GM21723 (cell line): Measurements from ENCODE around the gene C11orf97.
"Not testable (repeated sequence)": the region's sequence is repeated elsewhere in the genome, so short reads cannot be mapped to it uniquely, and the experiment has no call there.

Source experiments
- ATAC-seq: cut with Tn5 transposase; IDR thresholded peaks from one replicate; pipeline ENCODE4 v1.9.1; 2021; ENCODE audit warnings: mild to moderate bottlenecking, moderate library complexity; ENCODE audit not compliant: unreplicated experiment

Gene C11orf97, protein sequence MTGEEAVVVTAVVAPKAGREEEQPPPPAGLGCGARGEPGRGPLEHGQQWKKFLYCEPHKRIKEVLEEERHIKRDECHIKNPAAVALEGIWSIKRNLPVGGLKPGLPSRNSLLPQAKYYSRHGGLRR

GRCh38 chr11:94511932-94512781, at the start of gene C11orf97:
TSS of gene C11orf97 (plus strand) at chr11:94512461. CDS start at chr11:94512529, 68 bp downstream.
- ATAC-seq = peak; percentile 74

DNA sequence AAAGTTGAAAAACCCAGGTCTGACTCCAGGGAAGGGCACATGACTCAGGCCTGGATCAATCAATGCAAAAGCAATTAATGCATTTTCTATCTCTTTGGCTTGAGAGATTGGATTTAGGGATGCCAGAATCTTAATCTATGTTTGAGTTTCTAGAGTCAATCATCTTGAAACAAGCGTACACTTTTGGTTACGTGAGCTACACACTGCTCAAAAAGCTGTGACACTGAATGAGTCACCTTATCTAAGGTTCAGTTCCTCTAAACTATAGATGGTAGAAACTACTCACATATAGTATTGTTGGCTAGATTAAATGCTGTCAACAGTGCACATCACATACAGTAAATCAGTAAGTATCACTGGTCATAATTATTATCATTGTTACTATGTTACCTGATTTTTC, 42.8 kb upstream of the C11orf97 start:
- peak; percentile 84 for ATAC-seq

GRCh38 chr11:94472916-94473799, 39.1 kb upstream of the C11orf97 start:
- ATAC-seq = peak; percentile 85

DNA sequence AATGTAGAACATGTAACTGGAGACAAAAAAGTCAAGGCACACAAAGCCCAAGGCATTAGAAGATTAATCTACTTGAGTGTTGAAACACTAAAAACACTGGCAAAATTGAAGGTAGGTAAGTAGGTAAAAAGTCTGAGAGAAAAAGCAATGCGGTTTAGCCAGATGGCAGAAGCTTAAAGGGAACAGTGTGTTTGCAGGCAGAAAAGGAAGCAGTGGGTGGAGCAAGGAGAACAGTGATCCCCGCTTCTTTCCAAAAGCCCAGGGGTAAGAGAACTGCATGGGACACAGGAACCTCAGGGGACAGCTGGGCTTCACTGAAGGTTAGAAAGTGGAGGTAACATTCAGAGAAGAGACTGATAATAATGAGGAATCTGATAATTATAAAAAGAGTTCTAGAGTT, 34.6 kb upstream of the C11orf97 start:
- no peak for ATAC-seq

- no peak for ATAC-seq
These were observed 30.9 kb upstream of the C11orf97 start for GRCh38 chr11:94481342-94481741.

DNA sequence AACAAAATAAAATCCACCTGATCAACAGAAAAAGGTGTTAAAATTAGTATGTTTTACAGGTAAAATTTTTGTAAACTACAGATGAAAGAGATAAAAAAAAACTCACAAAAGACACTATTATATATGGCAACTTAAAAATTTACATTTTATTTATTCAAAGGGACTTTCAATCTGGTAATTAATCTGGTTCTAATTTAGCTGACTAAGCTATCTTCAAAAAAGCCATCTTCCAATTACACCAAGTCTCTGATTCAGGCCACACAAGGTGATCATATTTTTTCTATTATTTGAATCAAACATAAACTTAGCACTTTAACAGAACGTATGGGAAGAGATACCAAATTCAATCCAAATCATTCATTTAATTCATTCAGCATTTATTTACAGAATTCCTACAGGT, 26.2 kb upstream of the C11orf97 start:
- no peak for ATAC-seq

GRCh38 chr11:94493281-94494125, 18.8 kb upstream of the C11orf97 start, which contains the start of the genes ANKRD49 and MRE11:
TSS of gene ANKRD49 (plus strand) at chr11:94493984. CDS start at chr11:94496694, 2,710 bp downstream.
TSS of gene MRE11 (minus strand) at chr11:94493844. CDS start at chr11:94492801, 1,043 bp downstream.
- ATAC-seq = peak; percentile 100

DNA sequence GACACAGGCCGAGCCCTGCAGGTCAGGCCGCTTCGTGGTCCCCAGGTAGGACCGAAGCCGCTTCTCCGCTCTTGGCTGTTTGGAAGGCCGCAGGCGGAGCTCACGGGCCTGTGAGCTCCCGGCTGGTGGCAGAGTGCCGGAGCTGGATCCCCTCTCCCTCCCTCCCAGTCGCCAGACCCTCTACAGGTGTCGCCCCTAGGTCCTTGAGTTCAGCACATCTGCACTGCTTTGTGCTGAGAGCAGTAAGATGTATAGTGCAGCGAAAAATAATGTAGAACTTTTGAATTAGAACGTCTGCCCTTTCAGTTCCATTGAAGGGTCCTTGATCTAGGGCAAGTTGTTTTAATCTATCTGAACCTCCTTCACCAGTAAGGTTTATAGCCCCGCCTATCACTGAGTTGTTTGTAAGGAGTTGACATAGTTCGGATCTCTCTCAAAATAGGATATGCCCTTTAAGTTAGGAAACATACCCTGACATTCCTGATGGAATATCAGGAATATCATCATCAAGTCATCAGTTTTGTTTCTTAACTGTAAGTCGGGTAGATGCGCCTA, 18.1 kb upstream of the C11orf97 start:
- peak; percentile 70 for ATAC-seq

DNA sequence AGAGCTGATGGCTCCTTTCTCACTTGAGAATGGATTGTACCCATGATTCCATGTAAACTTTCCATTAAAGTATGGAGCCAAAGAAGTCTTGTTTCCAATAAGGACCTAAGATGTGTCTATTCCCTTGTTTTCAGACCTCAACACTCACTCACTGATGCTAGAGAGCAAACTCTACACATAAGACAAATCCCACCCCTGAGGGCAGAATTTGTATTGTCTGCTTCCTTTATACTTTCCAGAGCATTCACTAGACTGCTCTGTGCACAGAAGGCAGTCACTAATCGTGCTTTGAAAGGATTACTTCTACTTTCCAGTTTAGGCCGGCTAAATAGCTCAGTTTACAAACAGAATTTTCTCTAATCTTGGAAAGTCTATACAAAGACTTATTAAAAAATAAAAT, 12.1 kb upstream of the C11orf97 start:
- ATAC-seq = no peak

- no peak for ATAC-seq
These were observed 10.7 kb upstream of the C11orf97 start for GRCh38 chr11:94501522-94501921.

DNA sequence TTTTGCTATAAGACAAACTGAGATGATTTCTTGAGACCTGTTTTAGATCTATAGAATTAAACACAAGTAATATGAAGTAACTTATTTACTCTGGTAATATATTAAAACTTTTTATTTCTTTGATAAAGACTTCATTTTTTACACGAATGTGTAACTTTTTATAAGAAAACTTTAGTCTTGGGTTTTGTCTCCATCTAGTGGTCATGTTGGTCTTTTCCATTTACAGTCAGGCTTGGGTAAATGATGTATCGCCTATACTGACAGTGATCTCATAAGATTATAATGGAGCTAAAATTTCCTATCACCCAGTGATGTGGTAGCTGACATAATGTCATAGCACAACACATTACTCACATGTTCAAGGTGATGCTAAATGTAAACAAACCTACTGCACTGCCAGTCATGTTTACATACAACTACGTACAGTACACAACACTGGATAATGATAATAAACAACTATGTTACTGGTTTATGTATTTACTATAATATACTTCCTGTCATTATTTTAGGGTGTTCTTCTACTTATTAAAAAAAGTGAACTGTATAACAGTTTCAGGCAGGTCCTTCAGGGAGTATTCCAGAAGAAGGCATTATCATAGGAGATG, 7.5 kb upstream of the C11orf97 start:
- peak; percentile 55 for ATAC-seq

DNA sequence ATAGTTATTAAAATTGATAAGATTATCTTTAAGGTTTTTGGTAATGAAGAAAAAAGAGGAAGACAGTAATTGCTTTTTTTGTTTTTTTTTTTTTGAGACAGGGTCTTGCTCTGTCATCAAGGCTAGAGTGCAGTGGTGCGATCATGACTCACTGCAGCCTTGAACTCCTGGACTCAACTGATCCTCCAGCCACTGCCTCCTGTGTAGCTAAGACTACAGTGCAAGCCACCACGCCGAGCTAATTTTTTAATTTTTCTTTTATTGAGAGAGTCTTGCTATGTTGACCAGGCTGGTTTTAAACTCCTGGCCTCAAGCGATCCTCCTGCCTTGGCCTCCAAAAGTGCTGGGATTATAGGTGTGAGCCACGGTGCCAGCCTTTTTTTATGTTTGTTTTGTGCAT, 5.7 kb upstream of the C11orf97 start:
- ATAC-seq = not testable (repeated sequence)

DNA sequence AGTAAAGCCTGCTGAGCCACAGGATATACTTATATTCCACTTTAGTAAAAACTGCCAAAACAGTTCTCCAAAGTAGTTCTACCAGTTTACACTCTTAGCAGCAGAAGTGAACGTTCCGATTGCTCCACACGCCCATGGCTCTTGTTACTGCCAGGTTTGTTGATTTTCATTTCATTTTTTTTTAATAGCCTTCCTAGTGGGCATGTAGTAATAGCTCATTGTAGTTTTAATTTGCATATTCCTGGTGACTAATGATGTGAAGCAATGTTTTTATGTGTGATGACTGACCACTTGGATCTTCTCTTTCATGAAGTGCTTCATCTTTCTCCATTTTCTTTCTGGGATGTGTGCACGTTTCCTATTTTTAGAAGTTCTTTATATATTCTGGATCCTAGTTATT, 4.8 kb upstream of the C11orf97 start:
- ATAC-seq = no peak

DNA sequence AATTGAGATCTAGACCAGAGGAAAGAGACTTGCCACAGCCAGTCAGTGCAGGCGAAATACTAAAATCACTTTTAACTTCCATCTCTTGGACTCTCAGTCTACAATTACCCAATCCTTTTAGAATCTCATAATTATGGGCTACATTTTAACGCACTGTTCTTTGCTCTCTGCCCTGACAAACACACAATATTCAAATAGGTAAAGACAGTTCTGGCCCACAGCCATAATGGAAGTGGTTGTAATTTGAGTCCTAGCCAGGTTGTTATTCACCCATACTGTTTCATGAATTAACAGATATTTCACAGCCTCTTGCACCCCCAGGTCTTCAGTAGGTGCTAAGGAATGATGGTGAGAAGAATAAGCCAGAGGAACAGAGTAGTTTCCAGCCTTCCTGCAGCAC, 830 bp downstream of the C11orf97 start:
- ATAC-seq = peak; percentile 8

DNA sequence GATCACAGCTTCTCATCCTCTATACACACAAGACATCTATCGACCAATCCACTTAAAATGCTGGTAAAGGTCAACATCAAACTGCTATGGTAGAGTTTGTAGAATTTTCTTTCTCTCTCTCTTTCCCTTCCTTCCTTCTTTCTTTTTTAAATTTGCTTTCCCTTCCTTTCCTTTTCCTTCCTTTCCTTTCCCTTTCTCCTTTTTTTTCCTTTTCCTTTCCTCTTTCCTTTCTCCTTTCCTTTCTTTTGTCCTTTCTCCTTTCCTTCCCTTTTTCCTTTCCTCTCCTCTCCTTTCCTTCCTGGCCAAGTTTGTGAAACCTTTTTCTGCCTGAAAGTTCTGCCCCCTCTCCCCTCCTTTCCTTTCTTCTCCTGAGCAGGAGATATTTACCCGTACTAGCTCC, 3.1 kb downstream of the C11orf97 start:
- no peak for ATAC-seq

DNA sequence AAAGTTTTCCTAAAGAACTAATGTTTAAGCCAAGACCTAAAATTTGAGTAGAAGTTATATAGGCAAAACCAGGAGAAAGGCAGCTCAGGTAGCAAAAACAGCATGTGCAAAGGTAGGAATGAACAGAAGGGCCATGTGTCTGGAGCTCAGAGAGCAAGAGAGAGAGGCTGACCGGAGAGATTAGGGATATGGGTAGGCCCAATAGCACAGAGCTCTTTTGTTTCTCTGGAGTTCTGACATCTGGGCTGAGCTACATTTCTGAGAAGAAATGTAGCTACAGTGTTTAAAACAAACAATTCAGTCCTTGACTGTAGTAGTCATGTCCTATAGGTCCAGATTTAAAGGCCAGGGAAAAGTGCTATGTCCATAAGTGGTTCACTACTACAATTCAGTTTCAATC, 4.5 kb downstream of the C11orf97 start:
- no peak for ATAC-seq

GRCh38 chr11:94518300-94518699, 6.0 kb downstream of the C11orf97 start:
- ATAC-seq = no peak

GRCh38 chr11:94519478-94520084, 7.3 kb downstream of the C11orf97 start:
- ATAC-seq = peak; percentile 54

DNA sequence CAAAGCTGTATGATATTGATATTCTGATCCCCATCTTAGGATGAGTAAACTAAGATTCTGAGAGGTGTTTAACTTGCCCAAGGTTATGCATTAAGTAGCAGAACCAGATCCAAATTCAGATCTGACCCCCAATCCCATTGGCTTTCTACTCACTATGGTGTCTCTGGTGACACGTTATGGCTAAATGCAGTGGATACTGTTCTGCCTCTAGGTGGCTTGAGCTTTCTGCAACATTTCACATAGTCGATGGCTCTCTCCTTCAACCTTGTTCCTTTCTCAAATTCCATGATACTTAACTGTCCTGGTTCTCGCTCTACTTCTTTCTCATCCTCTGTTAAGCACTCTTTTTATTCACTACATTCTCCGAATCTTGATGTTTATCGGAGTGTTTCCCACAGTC, 9.4 kb downstream of the C11orf97 start:
- ATAC-seq = no peak
